Right lobe of liver (tissue), 6 donors: ENCODE data around the gene MUC5B. TPM values are rescaled to one million over a fixed set of nuclear protein-coding genes. Genes with fewer than 3 reads are reported as not detected.

Experiments
- ATAC-seq, 4 donors: fragments of 200-7000 bp; cut with Tn5 transposase; one replicate each; pipeline ENCODE4 v1.9.1; 2020; ENCODE audit warnings: mild to moderate bottlenecking in 4 of 4, moderate library complexity in 4 of 4
- DNase-seq, 3 donors: peaks; one replicate each; pipeline ENCODE4 v3.0.0-alpha.2; 2020
- H3K27ac ChIP-seq, 3 donors: fragments of 200-600 bp; one replicate each; pipeline ENCODE4 v1.8.0; 2022
- H3K27me3 ChIP-seq, 2 donors: fragments of 200-600 bp; one replicate each; pipeline ENCODE4 v1.8.0; 2022
- H3K36me3 ChIP-seq, 4 donors: fragments of 200-600 bp; sonication (generic) in 1 of 4; one replicate each; pipeline versions ENCODE4 v1.5.1 to v1.8.0; 2017 to 2022; ENCODE audit warnings: control low read depth in 1 of 4
- H3K4me1 ChIP-seq, 4 donors: fragments of 200-600 bp; sonication (generic) in 1 of 4; one replicate each; pipeline versions ENCODE4 v1.5.1 to v1.8.0; 2017 to 2022; ENCODE audit warnings: control low read depth in 1 of 4
- H3K4me3 ChIP-seq, 3 donors: fragments of 200-600 bp; one replicate each; pipeline ENCODE4 v1.8.0; 2022
- H3K9me3 ChIP-seq, 4 donors: fragments of 200-600 bp; sonication (generic) in 1 of 4; one replicate each; pipeline versions ENCODE4 v1.5.1 to v1.8.0; 2017 to 2022; ENCODE audit warnings: control low read depth in 1 of 4
- POLR2A ChIP-seq: fragments of 450-650 bp; IDR thresholded peaks from one replicate; pipeline ENCODE4 v1.6.1; 2017; ENCODE audit warnings: antibody characterized with exemption, mild to moderate bottlenecking
- WGBS: methylation state at CpG from one replicate; pipeline ENCODE4 v1.1.6; 2018; ENCODE audit warnings: low coverage, low lambda C conversion rate; ENCODE audit not compliant: insufficient coverage; ENCODE audit errors: missing lambda C conversion rate; 5-methylcytosine and 5-hydroxymethylcytosine counted together
- intact Hi-C, 2 donors: fragments of 100-400 bp; cut with DNase I; formaldehyde crosslinking; loops; one replicate each; pipeline versions ENCODE4 v1.11.2 to v1.14.1; 2022
- total RNA-seq, 6 experiments: library from RNA; depleted of rRNA in 2 of 6; stranded (reverse); fragments of >200 nt in 2 of 6; fragmentation: NEBNext Ultra II Directional in 3 of 6; extraction: Animal tissue kit (Norgen Biotek cat#: 25700) in 3 of 6; gene quantifications; one replicate each; pipeline versions ENCODE4 v1.1.0 to v1.2.4, GENCODE V29; 2016 to 2023
- TF ChIP-seq, protein P1 (sequence below), 4 donors: fragments of 200-600 bp in 3 of 4; fragments of 450-650 bp in 1 of 4; IDR thresholded peaks; one replicate each; pipeline versions ENCODE4 v1.5.1 to v1.8.0; 2016 to 2022; ENCODE audit warnings: antibody characterized with exemption in 4 of 4, mild to moderate bottlenecking in 2 of 4
- donor health status: DM: no; HTN: yes; CAD: no.
- donor health status: DM: no; HTN: no; CAD: no.
- donor health status: DM: no; HTN: no; CAD: no.
- donor health status: DM: no; HTN: yes; CAD: no.
- donor health status: DM: no; HTN: yes; CAD: no.

MUC5B gene
- total RNA-seq, 6 experiments from 2014 or later: 0.06 to 3.7 (median 0.78) TPM

DNA sequence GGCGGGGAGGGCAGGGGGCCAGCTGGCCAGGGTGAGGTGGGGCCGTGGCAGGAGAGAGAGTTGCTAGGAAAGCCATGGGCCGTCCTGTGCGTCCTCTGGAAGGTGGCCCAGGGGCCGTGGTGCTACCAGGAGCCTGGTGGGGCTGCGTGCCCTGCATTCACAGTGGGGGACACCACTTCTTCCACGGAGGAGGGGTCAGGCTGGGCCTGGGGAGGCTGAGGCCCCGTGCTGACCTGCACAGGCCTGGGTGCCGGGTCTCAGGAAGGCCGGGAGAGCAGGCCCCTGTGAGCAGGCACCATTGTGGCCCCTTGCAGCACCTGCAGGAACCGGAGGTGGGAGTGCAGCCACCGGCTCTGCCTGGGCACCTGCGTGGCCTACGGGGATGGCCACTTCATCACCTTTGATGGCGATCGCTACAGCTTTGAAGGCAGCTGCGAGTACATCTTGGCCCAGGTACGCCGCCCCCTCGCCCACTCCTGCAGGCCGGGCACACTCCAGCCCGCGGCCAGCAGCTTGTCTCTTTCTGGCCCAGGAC lies 12.0 kb downstream of the MUC5B start:
- Histone ChIP-seq H3K27ac (no peak overlapping the region), H3K4me1 (no peaks in the 10 kb centered on the region), H3K36me3 (no peaks in the 10 kb centered on the region), H3K4me3 (no peak overlapping the region), H3K27me3 (no peaks in the 10 kb centered on the region), H3K9me3 (no peaks in the 10 kb centered on the region)
- TF ChIP-seq, protein P1, sequence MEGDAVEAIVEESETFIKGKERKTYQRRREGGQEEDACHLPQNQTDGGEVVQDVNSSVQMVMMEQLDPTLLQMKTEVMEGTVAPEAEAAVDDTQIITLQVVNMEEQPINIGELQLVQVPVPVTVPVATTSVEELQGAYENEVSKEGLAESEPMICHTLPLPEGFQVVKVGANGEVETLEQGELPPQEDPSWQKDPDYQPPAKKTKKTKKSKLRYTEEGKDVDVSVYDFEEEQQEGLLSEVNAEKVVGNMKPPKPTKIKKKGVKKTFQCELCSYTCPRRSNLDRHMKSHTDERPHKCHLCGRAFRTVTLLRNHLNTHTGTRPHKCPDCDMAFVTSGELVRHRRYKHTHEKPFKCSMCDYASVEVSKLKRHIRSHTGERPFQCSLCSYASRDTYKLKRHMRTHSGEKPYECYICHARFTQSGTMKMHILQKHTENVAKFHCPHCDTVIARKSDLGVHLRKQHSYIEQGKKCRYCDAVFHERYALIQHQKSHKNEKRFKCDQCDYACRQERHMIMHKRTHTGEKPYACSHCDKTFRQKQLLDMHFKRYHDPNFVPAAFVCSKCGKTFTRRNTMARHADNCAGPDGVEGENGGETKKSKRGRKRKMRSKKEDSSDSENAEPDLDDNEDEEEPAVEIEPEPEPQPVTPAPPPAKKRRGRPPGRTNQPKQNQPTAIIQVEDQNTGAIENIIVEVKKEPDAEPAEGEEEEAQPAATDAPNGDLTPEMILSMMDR (IDR thresholded peaks at IDR 0.05): no peak
- TF ChIP-seq POLR2A: no peak
- WGBS: 84% methylated on average over 2 of the region's 23 CpGs
- no peak for ATAC-seq
- intact Hi-C loops: no loop called here
- peak; percentile 16 to 43 (median 33) for DNase-seq

DNA sequence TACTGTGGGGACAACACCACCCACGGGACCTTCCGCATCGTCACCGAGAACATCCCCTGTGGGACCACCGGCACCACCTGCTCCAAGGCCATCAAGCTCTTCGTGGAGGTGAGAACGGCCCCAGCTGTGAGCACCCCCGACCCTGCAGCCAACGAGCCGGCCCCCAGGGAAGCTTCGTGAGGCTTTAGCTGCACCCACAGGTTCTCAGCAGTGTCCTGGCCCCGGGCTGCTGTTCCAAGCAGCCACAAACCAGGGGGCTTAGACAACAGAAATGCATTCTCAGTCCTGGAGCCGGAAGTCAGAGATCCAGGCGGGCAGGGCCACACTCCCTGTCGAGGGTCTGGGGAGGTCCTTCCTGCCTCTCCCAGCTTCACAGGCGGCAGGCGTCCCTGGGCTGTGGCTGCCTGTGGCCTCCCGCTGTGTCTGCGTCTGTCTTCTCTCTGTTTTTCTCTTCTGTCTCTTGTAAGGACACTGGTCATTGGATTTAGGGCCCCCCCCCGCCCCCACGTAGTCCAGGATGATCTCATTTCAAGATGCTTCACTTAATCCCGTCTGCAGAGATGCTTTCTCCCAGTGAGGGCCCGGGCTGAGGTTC lies 12.5 kb downstream of the MUC5B start:
- intact Hi-C loops: no loop called here
- DNase-seq: peak; percentile 9 to 50 (median 33)

DNA sequence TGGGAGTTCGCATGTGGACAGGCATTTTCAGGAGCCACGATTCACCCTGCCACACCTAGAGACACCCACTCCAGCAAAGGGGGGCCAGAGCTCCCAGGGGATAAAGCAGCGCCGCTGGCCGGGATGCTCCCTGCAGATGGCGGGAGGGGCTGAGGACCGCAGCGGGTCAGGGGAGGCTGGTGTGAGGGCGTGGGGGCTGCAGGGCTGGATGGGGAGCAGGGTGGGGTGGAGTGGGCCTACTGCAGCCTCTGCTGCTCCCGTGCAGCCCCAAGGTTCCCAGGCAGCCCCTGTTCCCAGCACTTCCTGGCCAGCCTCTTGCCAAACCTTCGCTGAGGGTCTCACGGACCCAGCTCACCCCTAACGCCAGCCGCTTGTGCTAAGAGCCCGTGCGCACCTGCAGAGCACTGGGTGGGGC lies 13.0 kb downstream of the MUC5B start:
- DNase-seq: peak in 2 of 3 donors; percentile 6 to 39
- 50% methylated on average over 2 of the region's 16 CpGs for WGBS

More for the DNA sequence above, 12.5 kb downstream of the MUC5B start:
- H3K4me3 ChIP-seq: no peak overlapping the region
- 73% methylated on average over 11 of the region's 23 CpGs for WGBS
- H3K9me3 ChIP-seq: no peaks in the 10 kb centered on the region
- H3K27ac ChIP-seq: no peak overlapping the region
- H3K27me3 ChIP-seq: no peaks in the 10 kb centered on the region
- no peaks in the 10 kb centered on the region for H3K4me1 ChIP-seq
- H3K36me3 ChIP-seq: no peaks in the 10 kb centered on the region
- ATAC-seq: no peak
- no peak for TF ChIP-seq POLR2A
- TF ChIP-seq, protein P1 (IDR thresholded peaks at IDR 0.05): no peak

DNA sequence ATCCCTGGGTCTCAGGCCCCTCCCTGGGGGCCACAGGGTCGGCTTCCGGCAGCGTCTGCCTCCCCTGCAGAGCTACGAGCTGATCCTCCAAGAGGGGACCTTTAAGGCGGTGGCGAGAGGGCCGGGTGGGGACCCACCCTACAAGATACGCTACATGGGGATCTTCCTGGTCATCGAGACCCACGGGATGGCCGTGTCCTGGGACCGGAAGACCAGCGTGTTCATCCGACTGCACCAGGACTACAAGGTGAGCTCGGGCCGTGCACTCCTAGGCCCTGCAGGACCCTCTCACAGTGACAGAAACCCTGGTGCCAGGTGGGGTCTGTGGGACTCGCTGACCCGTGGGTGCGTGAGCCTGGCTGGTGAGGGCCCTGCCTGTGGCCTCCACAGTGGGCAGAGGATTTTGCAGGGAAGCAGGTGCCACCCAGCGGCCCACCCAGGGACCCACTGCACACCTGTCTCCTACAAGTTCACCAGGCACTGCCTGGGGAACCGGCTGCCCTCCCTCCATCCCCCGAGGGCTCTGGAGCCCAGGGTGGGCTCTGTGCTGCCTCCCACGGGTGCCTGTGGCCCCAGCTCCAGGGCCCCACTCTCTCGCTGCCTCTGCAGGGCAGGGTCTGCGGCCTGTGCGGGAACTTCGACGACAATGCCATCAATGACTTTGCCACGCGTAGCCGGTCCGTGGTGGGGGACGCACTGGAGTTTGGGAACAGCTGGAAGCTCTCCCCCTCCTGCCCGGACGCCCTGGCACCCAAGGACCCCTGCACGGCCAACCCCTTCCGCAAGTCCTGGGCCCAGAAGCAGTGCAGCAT lies 13.7 kb downstream of the MUC5B start:
- 89% methylated on average over 5 of the region's 37 CpGs for WGBS
- ATAC-seq: no peak
- intact Hi-C loops: no loop called here
- Histone ChIP-seq H3K4me3 (no peak overlapping the region), H3K4me1 (no peaks in the 10 kb centered on the region), H3K9me3 (no peaks in the 10 kb centered on the region), H3K27ac (no peak overlapping the region), H3K27me3 (no peaks in the 10 kb centered on the region), H3K36me3 (no peaks in the 10 kb centered on the region)
- DNase-seq: peak in 2 of 3 donors; percentile 11 to 44
- TF ChIP-seq, protein P1 (IDR thresholded peaks at IDR 0.05): no peak
- no peak for TF ChIP-seq POLR2A

More for the DNA sequence above, 13.0 kb downstream of the MUC5B start:
- Histone ChIP-seq H3K9me3 (no peaks in the 10 kb centered on the region), H3K4me3 (no peak overlapping the region), H3K27me3 (no peaks in the 10 kb centered on the region), H3K4me1 (no peaks in the 10 kb centered on the region), H3K36me3 (no peaks in the 10 kb centered on the region), H3K27ac (no peak overlapping the region)
- TF ChIP-seq, protein P1 (IDR thresholded peaks at IDR 0.05): no peak
- TF ChIP-seq POLR2A: no peak
- intact Hi-C loops: no loop called here
- ATAC-seq: no peak
